GM12801 (cell line): ENCODE results near the gene HASPIN.

Experiments
- CTCF ChIP-seq: IDR thresholded peaks from one replicate; pipeline ENCODE4 v1.5.1; 2011; ENCODE audit warnings: control low read depth; ENCODE audit not compliant: insufficient read length; ENCODE audit errors: extremely low read depth

Gene HASPIN

GRCh38 chr17:3747805-3748204 lies 24.1 kb downstream of the HASPIN start:
- TF ChIP-seq CTCF, result no peak

GRCh38 chr17:3748576-3748975 lies 24.9 kb downstream of the HASPIN start:
- TF ChIP-seq CTCF, result no peak

GRCh38 chr17:3750296-3750695 lies 26.6 kb downstream of the HASPIN start:
- TF ChIP-seq CTCF, result no peak

- TF ChIP-seq CTCF, result no peak
These were observed 27.2 kb downstream of the HASPIN start for GRCh38 chr17:3750926-3751325.

- TF ChIP-seq CTCF, result no peak
These were observed 28.1 kb downstream of the HASPIN start for GRCh38 chr17:3751836-3752235.

GRCh38 chr17:3753624-3754023 lies 29.9 kb downstream of the HASPIN start:
- TF ChIP-seq CTCF, result no peak

- no peak for TF ChIP-seq CTCF
These were observed 30.4 kb downstream of the HASPIN start for GRCh38 chr17:3754066-3754457.
